ENCODE data around the gene NXNL1. TPM values are rescaled to one million over a fixed set of nuclear protein-coding genes. Genes with fewer than 3 reads are reported as not detected.
A peak's percentile ranks its signal among the peaks of the same experiment; 100 is the strongest.

Gene NXNL1
- total and polyA plus RNA-seq, 2 of the 4 experiments (the other 2 are of a cell fraction), result not detected

DNA sequence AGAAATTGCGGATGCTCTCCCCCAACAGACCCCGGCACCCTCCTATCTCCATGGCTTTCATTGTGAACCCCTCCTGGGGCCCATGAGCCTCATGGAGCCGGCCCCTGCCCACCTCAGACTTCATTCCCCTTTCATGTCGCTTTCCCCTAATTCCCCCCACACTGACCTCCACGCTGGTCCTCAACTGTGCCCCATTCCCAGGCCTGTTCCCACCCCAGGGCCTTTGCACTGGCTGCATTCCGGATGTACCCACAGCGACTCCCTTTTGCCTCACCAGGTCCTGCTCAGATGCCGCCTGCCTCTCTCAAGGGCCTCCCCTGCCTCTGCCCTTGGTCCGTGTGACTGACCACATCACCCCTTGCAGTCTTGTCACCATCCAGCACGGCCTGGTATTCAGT, 22.9 kb upstream of the NXNL1 start:
- peak overlapping the region; percentile 16 for H2AK9ac ChIP-seq (replicated peaks; ENCODE audit: low read depth, low read length, poor library complexity)
- H3K4me2 ChIP-seq (ENCODE audit: low read depth, low read length), result no peak overlapping the region
- H2AFZ ChIP-seq (replicated peaks; ENCODE audit: low read length, poor library complexity), result no peak overlapping the region
- no peak overlapping the region for H4K8ac ChIP-seq (ENCODE audit: low read depth in 2 of 2, low read length in 2 of 2)
- no peak overlapping the region for H2BK5ac ChIP-seq (ENCODE audit: low read depth, low read length, poor library complexity, severe bottlenecking)
- no peaks in the 10 kb centered on the region for H3K27me3 ChIP-seq (ENCODE audit: control insufficient read depth, insufficient read depth, low read length)
- H3K4me1 ChIP-seq (ENCODE audit: control insufficient read depth, insufficient read depth, low read length), result peaks cover 4% of the 10 kb centered on the region
- ChIA-PET POLR2A (ENCODE audit: unreplicated experiment) (no interaction called here), CTCF (interaction anchor here (0.9 kb wide), 1 partner anchor 12 kb away, joined by 3 read pairs; no protein-coding TSS in a partner anchor)
- intact Hi-C loops (cut with micrococcal nuclease), result no loop called here
- BruUV-seq (replicated peaks), result no TSS peak
- H3K79me1 ChIP-seq (ENCODE audit: low read depth in 1 of 2, low read length in 2 of 2), result peaks cover 21 to 42% of the 10 kb centered on the region in 2 experiments
- H3K27ac ChIP-seq (ENCODE audit: insufficient read depth, low read length), result no peak overlapping the region
- H3K9me1 ChIP-seq (ENCODE audit: insufficient read depth, low read length), result peaks cover 7% of the 10 kb centered on the region; the same call in 1 of the 2 replicates
- DNase-seq (no peak), ATAC-seq (ENCODE audit: low read depth) (no peak)
- no peak overlapping the region for H3K56ac ChIP-seq (ENCODE audit: extremely low read depth, insufficient read depth, low read length)
- no peak overlapping the region for H3K4ac ChIP-seq (ENCODE audit: low read depth, low read length)
- no peak overlapping the region for H3K4me3 ChIP-seq (ENCODE audit: insufficient read depth, low read depth, low read length)
- no peak overlapping the region for H3K23ac ChIP-seq (ENCODE audit: low read depth, low read length)
- no peak overlapping the region for H2BK20ac ChIP-seq (ENCODE audit: low read depth, low read length)
- no peak overlapping the region for H4K5ac ChIP-seq (ENCODE audit: low read depth, low read length)
- peaks cover 28% of the 10 kb centered on the region for H4K20me1 ChIP-seq (ENCODE audit: insufficient read depth, low read length)
- WGBS, 2 experiments (ENCODE audit: extremely low coverage in 2 of 2, insufficient read length in 1 of 2), result 87% methylated on average over 5 of the region's 10 CpGs; no CpG with 5 or more reads in 1 of the 2 experiments
- H2AK5ac ChIP-seq (ENCODE audit: low read depth, low read length), result no peak overlapping the region
- no peak overlapping the region for H3K18ac ChIP-seq (ENCODE audit: low read depth, low read length)
- H4K91ac ChIP-seq (ENCODE audit: insufficient read depth, low read depth, low read length), result no peak overlapping the region
- no peak overlapping the region for H3K14ac ChIP-seq (replicated peaks; ENCODE audit: low read depth, low read length)
- dilution Hi-C loops (cut with HindIII; ENCODE audit: low sequenced_read_pairs, unreplicated experiment), result no loop called here
- no peak overlapping the region for H2BK120ac ChIP-seq (ENCODE audit: low read depth, low read length)
- H3K9me3 ChIP-seq (ENCODE audit: control insufficient read depth, insufficient read depth, low read length), result no peaks in the 10 kb centered on the region
- TF ChIP-seq FOS (IDR thresholded peaks at IDR 0.05; ENCODE audit: low read depth, low read length) (no peak), RAD21 (IDR thresholded peaks at IDR 0.05; ENCODE audit: low read length) (no peak), BHLHE40 (IDR thresholded peaks at IDR 0.05; ENCODE audit: low read depth, low read length) (no peak)
- H3K36me3 ChIP-seq (ENCODE audit: control insufficient read depth, insufficient read depth, low read length), result peaks cover 10% of the 10 kb centered on the region
- in situ Hi-C loops (cut with MboI; ENCODE audit: low sequenced_read_pairs), result no loop called here
- H2BK15ac ChIP-seq (ENCODE audit: low read depth, low read length), result no peak overlapping the region
- H3K9ac ChIP-seq (ENCODE audit: low read depth, low read length), result no peak overlapping the region

Data from IMR-90 (cell line).